ENCODE measurements around the gene CAMTA2.

Gene CAMTA2

GRCh38 chr17:4919511-4920047, 67.9 kb downstream of the CAMTA2 start:
- H3K4me3 Mint-ChIP-seq, result no peak overlapping the region
- H3K27me3 Mint-ChIP-seq, result no peaks in the 10 kb centered on the region
- H3K9me3 Mint-ChIP-seq, result no peaks in the 10 kb centered on the region
- H3K4me1 Mint-ChIP-seq, result no peaks in the 10 kb centered on the region
- no peak for DNase-seq (ENCODE audit: low spot score in 2 of 2)
- no peak for ATAC-seq (replicated peaks; ENCODE audit: extremely low read depth, poor library complexity, severe bottlenecking)
- no peak overlapping the region for H3K27ac Mint-ChIP-seq (ENCODE audit: low read depth)
- no peaks in the 10 kb centered on the region for H3K36me3 Mint-ChIP-seq (ENCODE audit: insufficient read depth)

All from central memory CD8-positive, alpha-beta T cell (primary cell).